MM.1S (cell line): ENCODE measurements around the gene MSI2.

Source experiments
- DNase-seq: peaks from one replicate; pipeline ENCODE4 v3.0.0-alpha.2; 2015
- H2AFZ ChIP-seq: fragments of 300-600 bp; sonication (generic); 2 replicates; pipeline ENCODE4 v1.6.0; 2016; ENCODE audit warnings: antibody characterized with exemption, low read length
- H3F3A ChIP-seq: fragments of 300-600 bp; sonication (generic); 2 replicates; pipeline ENCODE4 v1.6.1; 2016; ENCODE audit warnings: mild to moderate bottlenecking, antibody characterized with exemption, low read length, moderate library complexity, mixed read lengths; ENCODE audit not compliant: insufficient read depth
- H3K27ac ChIP-seq: fragments of 300-600 bp; sonication (generic); 2 replicates; pipeline ENCODE4 v1.5.1; 2016; ENCODE audit warnings: mild to moderate bottlenecking, low read length
- H3K27me3 ChIP-seq: fragments of 300-600 bp; sonication (generic); replicated peaks from 2 replicates; pipeline ENCODE4 v1.6.0; 2016; ENCODE audit warnings: low read length; ENCODE audit not compliant: insufficient read depth
- H3K36me3 ChIP-seq: fragments of 300-600 bp; sonication (generic); replicated peaks from 2 replicates; pipeline ENCODE4 v1.6.1; 2016; ENCODE audit warnings: mild to moderate bottlenecking, low read length, mixed read lengths; ENCODE audit not compliant: insufficient read depth
- H3K4me1 ChIP-seq: fragments of 300-600 bp; sonication (generic); 2 replicates; pipeline ENCODE4 v1.6.1; 2016; ENCODE audit warnings: low read length, mixed read lengths
- H3K4me2 ChIP-seq: fragments of 300-600 bp; sonication (generic); 2 replicates; pipeline ENCODE4 v1.6.0; 2016; ENCODE audit warnings: low read depth, low read length
- H3K4me3 ChIP-seq: fragments of 300-600 bp; sonication (generic); 2 replicates; pipeline ENCODE4 v1.5.1; 2016; ENCODE audit warnings: low read length, mixed read lengths
- H3K79me2 ChIP-seq: fragments of 300-600 bp; sonication (generic); 2 replicates; pipeline ENCODE4 v1.6.1; 2016; ENCODE audit warnings: mixed run types, low read length, mixed read lengths
- H3K9ac ChIP-seq: fragments of 300-600 bp; sonication (generic); 2 replicates; pipeline ENCODE4 v1.6.1; 2016; ENCODE audit warnings: low read length, mixed read lengths
- H3K9me2 ChIP-seq: fragments of 300-600 bp; sonication (generic); replicated peaks from 2 replicates; pipeline ENCODE4 v1.6.1; 2016; ENCODE audit warnings: mild to moderate bottlenecking, low read length, mixed read lengths; ENCODE audit not compliant: insufficient read depth
- H3K9me3 ChIP-seq: fragments of 300-600 bp; sonication (generic); replicated peaks from 2 replicates; pipeline ENCODE4 v1.6.1; 2016; ENCODE audit warnings: mild to moderate bottlenecking, low read length, mixed read lengths; ENCODE audit not compliant: insufficient read depth
- H4K20me1 ChIP-seq: fragments of 300-600 bp; sonication (generic); 2 replicates; pipeline ENCODE4 v1.6.1; 2016; ENCODE audit warnings: mild to moderate bottlenecking, low read length, moderate library complexity, mixed read lengths; ENCODE audit not compliant: insufficient read depth
- EZH2 ChIP-seq: fragments of 300-600 bp; sonication (generic); optimal IDR thresholded peaks from 2 replicates; pipeline ENCODE3; 2017; ENCODE audit warnings: low read depth, mild to moderate bottlenecking, antibody characterized with exemption, low read length, mixed read lengths
- EZH2phosphoT487 ChIP-seq: fragments of 300-600 bp; sonication (generic); IDR thresholded peaks from 2 replicates; pipeline ENCODE4 v1.6.1; 2018; ENCODE audit warnings: antibody characterized with exemption, low read length
- TF ChIP-seq, protein P1 (sequence below): fragments of 300-600 bp; sonication (generic); IDR thresholded peaks from 2 replicates; pipeline ENCODE4 v1.5.1; 2016; ENCODE audit warnings: antibody characterized with exemption, low read length, mixed read lengths

MSI2 gene

DNA sequence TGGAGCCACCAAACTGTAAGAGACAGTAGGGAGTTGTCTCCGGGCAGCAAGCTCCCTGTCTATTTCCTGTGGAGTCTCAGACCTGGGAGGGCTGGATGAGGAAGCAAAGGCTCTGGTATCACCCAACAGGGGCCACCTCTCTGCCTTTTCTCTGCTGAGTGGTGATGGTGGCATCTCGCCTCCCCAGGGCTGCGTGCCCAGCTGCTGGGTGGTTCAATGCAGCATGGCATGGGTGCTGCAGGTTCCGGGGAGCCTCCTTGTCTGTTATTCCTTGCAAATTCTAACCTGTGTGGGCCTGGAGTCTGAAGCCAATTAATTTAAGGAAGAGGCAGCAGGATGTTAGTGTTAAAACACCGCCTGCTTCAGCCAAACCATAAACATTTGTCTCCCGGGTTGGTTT is 410.6 kb downstream of the MSI2 start:
- no peaks in the 10 kb centered on the region for H3K36me3 ChIP-seq
- no peaks in the 10 kb centered on the region for H3K9me3 ChIP-seq
- no peak overlapping the region for H3K27ac ChIP-seq
- H3K9ac ChIP-seq, result no peak overlapping the region
- TF ChIP-seq, protein P1, sequence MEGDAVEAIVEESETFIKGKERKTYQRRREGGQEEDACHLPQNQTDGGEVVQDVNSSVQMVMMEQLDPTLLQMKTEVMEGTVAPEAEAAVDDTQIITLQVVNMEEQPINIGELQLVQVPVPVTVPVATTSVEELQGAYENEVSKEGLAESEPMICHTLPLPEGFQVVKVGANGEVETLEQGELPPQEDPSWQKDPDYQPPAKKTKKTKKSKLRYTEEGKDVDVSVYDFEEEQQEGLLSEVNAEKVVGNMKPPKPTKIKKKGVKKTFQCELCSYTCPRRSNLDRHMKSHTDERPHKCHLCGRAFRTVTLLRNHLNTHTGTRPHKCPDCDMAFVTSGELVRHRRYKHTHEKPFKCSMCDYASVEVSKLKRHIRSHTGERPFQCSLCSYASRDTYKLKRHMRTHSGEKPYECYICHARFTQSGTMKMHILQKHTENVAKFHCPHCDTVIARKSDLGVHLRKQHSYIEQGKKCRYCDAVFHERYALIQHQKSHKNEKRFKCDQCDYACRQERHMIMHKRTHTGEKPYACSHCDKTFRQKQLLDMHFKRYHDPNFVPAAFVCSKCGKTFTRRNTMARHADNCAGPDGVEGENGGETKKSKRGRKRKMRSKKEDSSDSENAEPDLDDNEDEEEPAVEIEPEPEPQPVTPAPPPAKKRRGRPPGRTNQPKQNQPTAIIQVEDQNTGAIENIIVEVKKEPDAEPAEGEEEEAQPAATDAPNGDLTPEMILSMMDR, result no peak
- TF ChIP-seq EZH2phosphoT487 (no peak), EZH2 (no peak)
- H3K4me3 ChIP-seq, result no peak overlapping the region
- no peak overlapping the region for H2AFZ ChIP-seq
- H3K4me2 ChIP-seq, result no peak overlapping the region
- H3F3A ChIP-seq, result no peaks in the 10 kb centered on the region
- no peaks in the 10 kb centered on the region for H3K79me2 ChIP-seq
- H3K9me2 ChIP-seq, result no peaks in the 10 kb centered on the region
- DNase-seq, result no peak
- H3K4me1 ChIP-seq, result no peaks in the 10 kb centered on the region
- no peaks in the 10 kb centered on the region for H4K20me1 ChIP-seq
- no peaks in the 10 kb centered on the region for H3K27me3 ChIP-seq

DNA sequence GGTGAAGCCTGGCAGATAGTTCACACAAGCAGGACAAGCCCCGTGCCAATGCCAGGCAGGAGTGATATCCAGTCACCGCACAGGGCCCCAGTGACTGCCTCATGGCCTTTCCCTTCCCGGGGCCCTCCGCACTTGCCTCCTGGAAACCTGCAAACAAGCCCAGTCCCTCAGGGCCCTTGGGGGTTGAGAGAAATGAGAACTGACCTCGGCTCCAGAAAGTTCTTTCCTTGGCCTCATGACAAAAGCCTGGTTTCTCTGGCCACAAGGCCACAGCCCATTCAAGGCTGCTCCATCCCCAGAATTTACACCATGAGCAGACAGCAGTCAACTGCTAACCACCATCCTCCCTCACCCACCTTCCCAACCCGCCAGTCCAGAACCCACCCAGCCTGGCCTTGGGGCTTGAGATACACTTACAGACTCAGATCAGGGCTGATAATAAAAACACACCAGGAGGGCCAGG is 411.2 kb downstream of the MSI2 start:
- Histone ChIP-seq H3K4me2 (no peak overlapping the region), H3K9me3 (no peaks in the 10 kb centered on the region), H3K27me3 (no peaks in the 10 kb centered on the region), H3K79me2 (no peaks in the 10 kb centered on the region), H4K20me1 (no peaks in the 10 kb centered on the region), H3K4me1 (no peaks in the 10 kb centered on the region), H3F3A (no peaks in the 10 kb centered on the region), H3K27ac (no peak overlapping the region), H3K9me2 (no peaks in the 10 kb centered on the region), H3K4me3 (no peak overlapping the region), H2AFZ (no peak overlapping the region), H3K36me3 (no peaks in the 10 kb centered on the region), H3K9ac (no peak overlapping the region)
- no peak for TF ChIP-seq EZH2phosphoT487
- TF ChIP-seq EZH2, result no peak
- TF ChIP-seq, protein P1, result no peak
- DNase-seq, result no peak

DNA sequence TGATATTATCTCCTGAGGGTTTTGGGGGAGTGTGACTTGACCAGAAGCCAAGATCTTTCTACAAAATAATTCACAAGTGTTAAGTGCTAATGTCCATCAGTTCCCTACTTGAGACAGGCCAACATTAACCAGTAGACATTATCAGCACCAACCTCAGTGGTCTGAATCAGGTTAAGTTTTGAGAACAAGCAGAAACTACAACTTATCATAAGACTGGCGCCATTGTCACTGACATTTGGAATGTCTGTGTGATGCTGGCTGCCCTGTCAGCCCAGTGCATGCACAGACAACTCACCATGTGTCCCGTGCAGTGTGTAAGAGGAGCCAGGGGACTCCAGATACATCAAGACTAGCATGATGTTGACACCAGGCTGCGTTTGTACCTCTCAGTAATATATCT is 412.0 kb downstream of the MSI2 start:
- Histone ChIP-seq H4K20me1 (no peaks in the 10 kb centered on the region), H3K27ac (no peak overlapping the region), H3K36me3 (no peaks in the 10 kb centered on the region), H3K79me2 (no peaks in the 10 kb centered on the region), H3K9me3 (no peaks in the 10 kb centered on the region), H3K4me1 (no peaks in the 10 kb centered on the region), H2AFZ (no peak overlapping the region), H3F3A (no peaks in the 10 kb centered on the region), H3K4me3 (no peak overlapping the region), H3K4me2 (no peak overlapping the region), H3K9me2 (no peaks in the 10 kb centered on the region), H3K9ac (no peak overlapping the region), H3K27me3 (no peaks in the 10 kb centered on the region)
- no peak for TF ChIP-seq EZH2phosphoT487
- TF ChIP-seq, protein P1, result no peak
- no peak for TF ChIP-seq EZH2
- DNase-seq, result no peak
